A172 (cell line): ENCODE measurements around the gene OTC. TPM values are rescaled to one million over a fixed set of nuclear protein-coding genes. Genes with fewer than 3 reads are reported as not detected.

Experiments used
- DNase-seq: peaks from one replicate; pipeline ENCODE4 v3.0.0-alpha.2; 2015; ENCODE audit warnings: low spot score
- total RNA-seq: library from RNA; depleted of rRNA; stranded (reverse); fragments of >200 nt; shearing (Covaris generic); gene quantifications from 2 replicates; pipeline ENCODE4 v1.2.3, GENCODE V29; 2014

Gene OTC
- total RNA-seq, 1 experiment from 2014 or later, result not detected

- DNase-seq, result no peak
These were observed 5.6 kb downstream of the OTC start for GRCh38 chrX:38357747-38358673.

GRCh38 chrX:38363046-38363445 lies 10.6 kb downstream of the OTC start:
- no peak for DNase-seq

- DNase-seq, result no peak
These were observed 13.6 kb downstream of the OTC start for GRCh38 chrX:38365954-38366353.

GRCh38 chrX:38368774-38369173 lies 16.4 kb downstream of the OTC start:
- DNase-seq, result no peak

GRCh38 chrX:38371641-38372040 lies 19.2 kb downstream of the OTC start:
- DNase-seq, result no peak

GRCh38 chrX:38374431-38374830 lies 22.0 kb downstream of the OTC start:
- DNase-seq, result no peak

GRCh38 chrX:38375891-38376290 lies 23.5 kb downstream of the OTC start:
- DNase-seq, result peak; percentile 1

GRCh38 chrX:38376747-38377146 lies 24.3 kb downstream of the OTC start:
- no peak for DNase-seq

GRCh38 chrX:38379088-38379487 lies 26.7 kb downstream of the OTC start:
- DNase-seq, result no peak

GRCh38 chrX:38382663-38383062 lies 30.3 kb downstream of the OTC start:
- no peak for DNase-seq

- no peak for DNase-seq
These were observed 48.0 kb downstream of the OTC start for GRCh38 chrX:38400389-38400910.

- DNase-seq, result no peak
These were observed 49.7 kb downstream of the OTC start for GRCh38 chrX:38402118-38402517.

GRCh38 chrX:38403834-38404233 lies 51.4 kb downstream of the OTC start:
- DNase-seq, result no peak

- DNase-seq, result no peak
These were observed 54.7 kb downstream of the OTC start for GRCh38 chrX:38407126-38407525.

GRCh38 chrX:38409289-38409688 lies 56.9 kb downstream of the OTC start:
- no peak for DNase-seq

- no peak for DNase-seq
These were observed 74.4 kb downstream of the OTC start for GRCh38 chrX:38426785-38427184.

- DNase-seq, result no peak
These were observed 79.1 kb downstream of the OTC start for GRCh38 chrX:38431525-38431924.

- DNase-seq, result no peak
These were observed 82.7 kb downstream of the OTC start for GRCh38 chrX:38435130-38435529.

GRCh38 chrX:38437093-38437492 lies 84.7 kb downstream of the OTC start:
- peak; percentile 41 for DNase-seq

- DNase-seq, result no peak
These were observed 85.9 kb downstream of the OTC start for GRCh38 chrX:38438321-38438720.

- DNase-seq, result no peak
These were observed 100.2 kb downstream of the OTC start for GRCh38 chrX:38452603-38453002.

GRCh38 chrX:38458071-38458470 lies 105.7 kb downstream of the OTC start:
- DNase-seq, result no peak

- DNase-seq, result no peak
These were observed 109.9 kb downstream of the OTC start for GRCh38 chrX:38462257-38462656.
